Frontal cortex (tissue), 4 donors: ENCODE measurements around the gene COQ8B. TPM values are rescaled to one million over a fixed set of nuclear protein-coding genes. Genes with fewer than 3 reads are reported as not detected.

ENCODE experiments used
- DNase-seq, 2 donors: peaks; one replicate each; pipeline ENCODE4 v3.0.0; 2012; ENCODE audit warnings: low spot score in 2 of 2
- FAIRE-seq: peaks from 2 replicates; lab custom pipeline; 2012; peaks lifted over from hg19 to GRCh38; lab: Jason Lieb, UNC
- total RNA-seq: library from RNA; depleted of rRNA; stranded (reverse); fragments of >200 nt; gene quantifications from one replicate; pipeline ENCODE4 v1.2.3, GENCODE V29; 2014
- donor health status: control.
- donor health status: control.
- donor health status: control.

COQ8B gene
- total RNA-seq, 1 donor from 2014 or later, result 24.5 TPM

GRCh38 chr19:40721140-40721486 is 4.4 kb upstream of the COQ8B start:
- no peak for DNase-seq
- FAIRE-seq, result no peak

- FAIRE-seq (no peak), DNase-seq (no peak)
These were observed 2.8 kb upstream of the COQ8B start for GRCh38 chr19:40719414-40719894.

- DNase-seq (no peak), FAIRE-seq (no peak)
These were observed 2.2 kb upstream of the COQ8B start for GRCh38 chr19:40718774-40719391.

- DNase-seq, result no peak
- FAIRE-seq, result no peak
These were observed 1.4 kb upstream of the COQ8B start for GRCh38 chr19:40717880-40718773.

- DNase-seq (no peak), FAIRE-seq (no peak)
These were observed 716 bp upstream of the COQ8B start for GRCh38 chr19:40717325-40717879.

GRCh38 chr19:40716031-40716481 is 630 bp downstream of the COQ8B start:
- FAIRE-seq (no peak), DNase-seq (no peak)

- FAIRE-seq, result no peak
- DNase-seq, result peak; percentile 86 to 88
These were observed 2.0 kb downstream of the COQ8B start for GRCh38 chr19:40714441-40715299.

GRCh38 chr19:40713939-40714338 is 2.7 kb downstream of the COQ8B start:
- DNase-seq (no peak), FAIRE-seq (no peak)

GRCh38 chr19:40709817-40710216 is 6.9 kb downstream of the COQ8B start:
- FAIRE-seq (no peak), DNase-seq (no peak)

GRCh38 chr19:40707615-40708014 is 9.1 kb downstream of the COQ8B start:
- FAIRE-seq (no peak), DNase-seq (no peak)

GRCh38 chr19:40705950-40706619 is 10.6 kb downstream of the COQ8B start:
- FAIRE-seq, result no peak
- DNase-seq, result no peak

GRCh38 chr19:40705362-40705651 is 11.4 kb downstream of the COQ8B start:
- DNase-seq, result no peak
- no peak for FAIRE-seq

- FAIRE-seq, result no peak
- DNase-seq, result no peak
These were observed 12.0 kb downstream of the COQ8B start for GRCh38 chr19:40704491-40705361.

GRCh38 chr19:40703029-40703755 is 13.5 kb downstream of the COQ8B start:
- FAIRE-seq, result no peak
- no peak for DNase-seq

GRCh38 chr19:40702337-40703012 is 14.2 kb downstream of the COQ8B start:
- FAIRE-seq (no peak), DNase-seq (no peak)

GRCh38 chr19:40701758-40702157 is 14.9 kb downstream of the COQ8B start:
- DNase-seq (no peak), FAIRE-seq (no peak)

- FAIRE-seq (no peak), DNase-seq (no peak)
These were observed 16.6 kb downstream of the COQ8B start for GRCh38 chr19:40700083-40700482.

- FAIRE-seq (no peak), DNase-seq (no peak)
These were observed 19.7 kb downstream of the COQ8B start for GRCh38 chr19:40697007-40697406.
